Measurements from ENCODE around the gene CDHR2.

CDHR2 gene

DNA sequence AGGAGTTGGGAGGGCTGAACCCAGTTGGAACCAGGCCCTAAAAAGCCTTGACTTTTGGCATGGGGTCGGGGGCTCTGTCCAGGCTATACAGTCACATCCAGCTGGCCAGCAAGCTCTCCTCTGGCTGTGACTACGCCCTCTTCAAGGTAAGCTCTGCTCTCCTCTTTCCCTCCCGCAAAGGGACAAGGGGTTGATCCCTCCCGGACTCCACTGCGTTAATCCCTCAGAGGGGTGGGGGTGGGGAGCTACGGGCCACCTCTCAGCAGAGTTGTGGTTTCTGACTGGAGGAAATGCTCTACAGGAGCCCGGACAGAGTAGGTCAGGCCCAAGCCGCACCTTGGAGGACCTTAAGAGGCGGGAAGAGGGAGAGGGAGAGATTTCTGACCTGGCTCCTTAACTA, 95.2 kb downstream of the CDHR2 start:
- H3K27ac ChIP-seq (ENCODE audit: insufficient read depth in 1 of 2, low read depth in 1 of 2, low read length in 2 of 2, poor library complexity in 1 of 2, severe bottlenecking in 2 of 2): no peak overlapping the region
- 96% methylated on average over 3 of the region's 9 CpGs for WGBS (ENCODE audit: insufficient coverage)
- H3K27me3 ChIP-seq (replicated peaks in 2 of 5; ENCODE audit: control insufficient read depth in 4 of 5, insufficient read depth in 5 of 5, low read length in 4 of 5): no peaks in the 10 kb centered on the region
- CTCF ChIA-PET: interaction anchor here (1.3 kb wide), 1 partner anchor 14 kb away, joined by 5 read pairs; no protein-coding TSS in a partner anchor
- DNase-seq: no peak
- no peaks in the 10 kb centered on the region for H3K9me3 ChIP-seq (ENCODE audit: control extremely low read depth in 1 of 5, control insufficient read depth in 4 of 5, insufficient read depth in 2 of 5, low read depth in 1 of 5, low read length in 4 of 5)
- H3K4me1 ChIP-seq (ENCODE audit: control extremely low read depth in 1 of 4, control insufficient read depth in 4 of 4, insufficient read depth in 4 of 4, low read length in 3 of 4): peaks cover 0 to 26% (median 23%) of the 10 kb centered on the region in 4 experiments
- POLR2A ChIA-PET: no interaction called here
- no peaks in the 10 kb centered on the region for H3K36me3 ChIP-seq (ENCODE audit: control insufficient read depth in 4 of 4, insufficient read depth in 4 of 4, low read length in 3 of 4)
- no peak overlapping the region for H3K4me3 ChIP-seq (ENCODE audit: control insufficient read depth in 1 of 7, extremely low read depth in 1 of 7, insufficient read depth in 4 of 7, low read depth in 2 of 7, low read length in 6 of 7)

GRCh38 chr5:176644878-176645670, 95.9 kb downstream of the CDHR2 start:
- 98% methylated on average over 18 of the region's 22 CpGs for WGBS (ENCODE audit: insufficient coverage)
- DNase-seq: no peak
- Histone ChIP-seq H3K36me3 (ENCODE audit: control insufficient read depth in 4 of 4, insufficient read depth in 4 of 4, low read length in 3 of 4) (no peaks in the 10 kb centered on the region), H3K4me3 (ENCODE audit: control insufficient read depth in 1 of 7, extremely low read depth in 1 of 7, insufficient read depth in 4 of 7, low read depth in 2 of 7, low read length in 6 of 7) (no peak overlapping the region), H3K9me3 (ENCODE audit: control extremely low read depth in 1 of 5, control insufficient read depth in 4 of 5, insufficient read depth in 2 of 5, low read depth in 1 of 5, low read length in 4 of 5) (no peaks in the 10 kb centered on the region), H3K4me1 (ENCODE audit: control extremely low read depth in 1 of 4, control insufficient read depth in 4 of 4, insufficient read depth in 4 of 4, low read length in 3 of 4) (peaks cover 0 to 32% (median 25%) of the 10 kb centered on the region in 4 experiments), H3K27ac (ENCODE audit: insufficient read depth in 1 of 2, low read depth in 1 of 2, low read length in 2 of 2, poor library complexity in 1 of 2, severe bottlenecking in 2 of 2) (no peak overlapping the region), H3K27me3 (replicated peaks in 2 of 5; ENCODE audit: control insufficient read depth in 4 of 5, insufficient read depth in 5 of 5, low read length in 4 of 5) (no peaks in the 10 kb centered on the region)
- ChIA-PET POLR2A (no interaction called here), CTCF (no interaction called here)

All from common myeloid progenitor, CD34-positive (primary cell).